Hematopoietic multipotent progenitor cell treated with erythropoietin and hydrocortisone succinate and interleukin-3 and kit ligand, for 4 days (in vitro differentiated cells): ENCODE measurements around the gene L1CAM.

Source experiments
- DNase-seq: peaks from one replicate; pipeline ENCODE4 v3.0.0-alpha.2; 2015

Gene L1CAM

DNA sequence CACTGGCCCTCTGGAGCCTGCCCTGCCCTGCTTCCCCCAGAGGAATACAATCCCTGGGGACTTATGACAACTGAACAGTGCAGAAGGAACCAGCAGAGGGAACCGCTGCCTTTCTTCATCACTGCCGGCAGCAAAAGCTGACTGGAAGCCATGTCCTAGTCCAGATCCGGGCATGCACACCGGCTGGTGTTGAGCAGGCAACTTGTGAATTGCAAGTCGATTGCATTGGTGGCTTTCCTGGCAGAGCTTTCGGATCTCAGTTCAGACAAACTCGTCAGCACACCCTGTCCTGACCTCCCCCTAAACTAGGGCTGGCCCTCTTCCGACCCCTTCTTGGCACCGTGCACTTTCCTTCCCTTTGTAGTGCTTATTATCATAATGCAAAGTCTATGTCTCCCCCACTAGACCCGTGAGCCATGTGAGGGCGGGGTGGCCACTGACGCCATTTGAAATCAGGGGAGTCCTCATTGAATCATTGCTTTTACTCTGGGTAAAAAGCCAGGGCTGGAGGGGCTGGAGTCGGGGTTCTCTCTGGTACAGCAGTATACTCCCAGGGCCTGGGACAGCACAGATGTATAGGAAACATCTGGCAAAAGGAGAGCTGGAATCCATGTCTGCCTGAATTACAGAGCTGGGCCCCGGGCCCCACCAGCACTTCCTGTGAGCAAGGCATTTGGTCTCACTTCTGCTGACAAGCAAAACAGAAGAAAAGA is 38.3 kb upstream of the L1CAM start:
- peak; percentile 76 for DNase-seq

- DNase-seq: peak; percentile 71
Observed at GRCh38 chrX:153922932-153923857, 37.2 kb upstream of the L1CAM start.

GRCh38 chrX:153921511-153922446 is 35.8 kb upstream of the L1CAM start:
- no peak for DNase-seq

DNA sequence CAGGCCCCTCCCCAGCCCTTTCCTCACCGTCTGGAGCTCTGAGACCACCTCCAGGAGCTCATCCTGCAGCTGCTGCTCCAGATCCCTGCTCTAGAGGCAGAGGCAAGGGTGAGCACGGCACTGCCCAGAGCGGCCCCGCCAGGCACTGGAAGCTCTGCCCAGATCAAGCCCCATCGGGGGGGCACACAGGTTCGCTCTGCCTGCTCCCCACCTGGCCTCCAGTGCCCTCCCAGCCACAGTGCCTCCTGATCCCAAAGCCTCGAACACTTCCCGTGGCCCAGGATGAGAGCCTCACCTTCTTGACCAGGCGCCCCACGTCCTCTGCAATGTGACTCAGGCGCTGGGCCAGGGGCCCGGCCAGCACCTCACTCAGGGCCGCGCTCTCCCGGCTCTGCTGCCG is 35.1 kb upstream of the L1CAM start:
- no peak for DNase-seq

DNA sequence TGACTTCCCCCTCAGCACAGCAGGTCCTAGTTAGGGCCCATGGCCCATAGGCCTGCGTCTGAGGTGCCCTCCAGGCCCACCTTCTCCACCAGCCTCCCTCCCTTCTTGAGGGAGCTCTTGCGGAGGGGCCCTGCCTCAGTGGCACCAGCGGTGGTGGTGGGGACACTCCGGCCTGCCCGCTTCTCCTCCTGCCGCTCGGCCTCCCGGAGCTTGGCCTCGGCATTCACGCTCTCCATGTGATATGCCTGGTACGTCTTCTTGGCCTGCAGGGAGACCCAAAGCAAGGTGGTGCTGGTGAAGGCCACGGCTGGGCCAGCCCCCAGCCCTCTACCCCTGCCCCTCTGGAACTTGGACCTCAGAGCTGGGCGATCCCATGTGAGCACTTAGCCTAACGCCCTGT is 34.6 kb upstream of the L1CAM start:
- DNase-seq: no peak

GRCh38 chrX:153919281-153919680 is 33.3 kb upstream of the L1CAM start:
- no peak for DNase-seq

DNA sequence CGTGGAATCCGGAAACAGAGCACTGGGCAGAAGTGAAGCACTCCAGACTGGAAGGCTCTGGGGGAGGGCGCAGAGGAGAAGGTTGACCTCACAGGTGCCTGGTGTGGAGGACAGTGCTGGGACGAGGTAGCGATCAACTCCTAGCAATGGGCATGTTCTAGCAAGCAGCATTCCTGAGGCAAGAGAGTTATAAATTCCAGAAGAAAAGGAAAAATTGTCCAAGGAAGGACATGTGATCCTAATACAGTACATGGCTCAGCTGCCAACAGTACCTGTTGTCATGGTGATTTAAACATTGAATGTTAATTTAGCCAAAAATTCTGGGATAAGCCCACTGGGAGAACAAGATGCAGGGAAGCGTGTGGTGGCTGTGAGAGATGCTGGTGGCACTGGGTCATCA is 31.9 kb upstream of the L1CAM start:
- no peak for DNase-seq

GRCh38 chrX:153913701-153914100 is 27.7 kb upstream of the L1CAM start:
- DNase-seq: no peak

DNA sequence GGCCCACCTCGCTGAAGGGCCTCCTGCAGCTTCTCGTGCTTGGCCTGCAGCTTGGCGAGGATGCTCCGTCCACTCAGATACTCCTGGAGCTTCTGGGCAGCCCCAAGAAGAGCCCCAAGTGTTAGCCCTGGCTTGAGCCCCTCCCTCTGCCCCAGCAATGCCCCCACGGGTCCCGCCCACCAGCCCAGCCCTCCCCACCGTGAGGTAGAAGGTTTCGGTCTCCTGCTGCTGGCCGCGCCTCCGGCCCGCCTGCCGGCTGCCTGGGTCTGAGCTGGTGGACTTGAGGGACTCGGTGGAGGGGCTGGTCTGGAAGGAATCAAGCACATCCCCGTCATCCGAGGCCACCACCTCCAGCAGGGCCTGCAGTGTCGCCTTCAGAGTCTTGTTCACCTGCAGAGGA is 27.2 kb upstream of the L1CAM start:
- DNase-seq: no peak

GRCh38 chrX:153911798-153912197 is 25.8 kb upstream of the L1CAM start:
- DNase-seq: no peak

DNA sequence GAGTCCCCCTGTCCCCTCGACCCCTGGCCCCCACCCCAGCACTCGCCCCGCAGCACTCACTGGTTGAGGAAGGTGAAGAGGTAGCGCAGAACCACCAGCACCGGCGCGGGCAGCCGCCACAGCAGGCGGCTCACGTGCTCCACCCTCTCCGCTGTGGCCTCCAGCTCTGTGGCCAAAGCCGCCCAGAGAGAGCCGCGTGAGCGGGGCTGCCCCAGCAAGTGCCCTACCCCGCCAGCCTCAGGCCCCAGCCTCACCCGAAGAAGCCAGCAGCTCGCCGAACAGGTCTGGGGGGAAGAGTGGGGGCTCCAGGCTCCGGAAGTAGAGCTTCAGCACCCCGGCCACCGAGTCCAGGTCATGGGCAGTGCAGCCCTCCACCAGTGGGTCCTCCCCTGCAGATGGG is 24.5 kb upstream of the L1CAM start:
- DNase-seq: no peak

- DNase-seq: no peak
Observed at GRCh38 chrX:153909980-153910360, 24.0 kb upstream of the L1CAM start.

DNA sequence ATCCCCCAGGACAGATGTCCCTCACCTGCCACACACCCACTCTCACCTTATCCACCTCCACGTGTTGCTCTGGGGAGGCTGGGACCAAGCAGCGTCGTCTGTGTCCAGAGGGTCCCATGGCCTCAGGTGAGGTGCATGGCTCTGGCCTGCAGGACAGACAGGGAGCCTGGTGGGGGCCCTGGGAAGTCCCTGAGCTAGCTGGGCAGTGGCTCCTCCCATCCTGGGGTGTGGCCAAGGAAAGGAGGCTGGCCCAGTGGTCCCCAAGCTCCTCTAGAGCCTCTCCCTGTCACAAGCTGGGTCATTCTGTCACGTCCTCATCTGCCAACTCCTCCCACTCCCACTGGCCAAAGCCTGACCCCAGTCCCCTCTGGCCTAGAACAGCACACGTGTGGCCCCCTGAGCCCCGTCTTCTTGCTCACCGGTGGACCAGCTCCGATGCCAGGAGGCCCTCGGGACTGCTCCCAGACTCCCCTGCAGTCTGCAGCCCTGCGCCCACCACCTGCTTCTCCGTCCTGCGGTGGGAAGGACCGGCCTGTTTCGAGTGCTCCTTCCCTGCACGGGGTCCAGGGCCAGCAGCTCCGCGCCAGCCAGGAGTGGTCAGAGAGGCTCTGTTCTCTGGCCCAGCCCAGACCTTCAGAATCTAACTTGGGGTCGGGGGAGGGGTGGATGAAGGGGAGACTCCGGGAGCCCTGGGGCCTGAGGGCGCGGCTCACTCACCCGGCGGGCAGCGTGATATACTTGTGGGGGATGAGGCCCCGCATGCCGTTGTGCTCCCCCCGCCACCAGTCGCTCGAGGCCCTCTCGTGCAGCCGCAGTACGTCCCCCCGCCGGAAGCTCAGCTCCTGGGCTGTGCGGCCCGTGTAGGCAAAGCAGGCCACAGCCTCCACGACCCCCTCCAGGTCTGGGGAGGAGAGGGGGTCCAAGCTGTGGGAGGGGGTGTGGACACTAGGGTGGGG is 23.3 kb upstream of the L1CAM start:
- peak; percentile 53 for DNase-seq

- no peak for DNase-seq
Observed at GRCh38 chrX:153908219-153908860, 22.4 kb upstream of the L1CAM start.

- no peak for DNase-seq
Observed at GRCh38 chrX:153907456-153907855, 21.5 kb upstream of the L1CAM start.

DNA sequence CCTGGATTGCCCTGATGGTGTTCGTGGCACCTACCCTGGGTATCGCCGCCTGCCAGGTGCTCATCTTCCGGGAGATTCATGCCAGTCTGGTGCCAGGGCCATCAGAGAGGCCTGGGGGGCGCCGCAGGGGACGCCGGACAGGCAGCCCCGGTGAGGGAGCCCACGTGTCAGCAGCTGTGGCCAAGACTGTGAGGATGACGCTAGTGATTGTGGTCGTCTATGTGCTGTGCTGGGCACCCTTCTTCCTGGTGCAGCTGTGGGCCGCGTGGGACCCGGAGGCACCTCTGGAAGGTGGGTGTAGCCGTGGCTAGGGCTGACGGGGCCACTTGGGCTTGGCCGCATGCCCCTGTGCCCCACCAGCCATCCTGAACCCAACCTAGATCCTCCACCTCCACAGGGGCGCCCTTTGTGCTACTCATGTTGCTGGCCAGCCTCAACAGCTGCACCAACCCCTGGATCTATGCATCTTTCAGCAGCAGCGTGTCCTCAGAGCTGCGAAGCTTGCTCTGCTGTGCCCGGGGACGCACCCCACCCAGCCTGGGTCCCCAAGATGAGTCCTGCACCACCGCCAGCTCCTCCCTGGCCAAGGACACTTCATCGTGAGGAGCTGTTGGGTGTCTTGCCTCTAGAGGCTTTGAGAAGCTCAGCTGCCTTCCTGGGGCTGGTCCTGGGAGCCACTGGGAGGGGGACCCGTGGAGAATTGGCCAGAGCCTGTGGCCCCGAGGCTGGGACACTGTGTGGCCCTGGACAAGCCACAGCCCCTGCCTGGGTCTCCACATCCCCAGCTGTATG is 20.3 kb upstream of the L1CAM start:
- DNase-seq: no peak

GRCh38 chrX:153905481-153906095 is 19.6 kb upstream of the L1CAM start:
- DNase-seq: no peak

DNA sequence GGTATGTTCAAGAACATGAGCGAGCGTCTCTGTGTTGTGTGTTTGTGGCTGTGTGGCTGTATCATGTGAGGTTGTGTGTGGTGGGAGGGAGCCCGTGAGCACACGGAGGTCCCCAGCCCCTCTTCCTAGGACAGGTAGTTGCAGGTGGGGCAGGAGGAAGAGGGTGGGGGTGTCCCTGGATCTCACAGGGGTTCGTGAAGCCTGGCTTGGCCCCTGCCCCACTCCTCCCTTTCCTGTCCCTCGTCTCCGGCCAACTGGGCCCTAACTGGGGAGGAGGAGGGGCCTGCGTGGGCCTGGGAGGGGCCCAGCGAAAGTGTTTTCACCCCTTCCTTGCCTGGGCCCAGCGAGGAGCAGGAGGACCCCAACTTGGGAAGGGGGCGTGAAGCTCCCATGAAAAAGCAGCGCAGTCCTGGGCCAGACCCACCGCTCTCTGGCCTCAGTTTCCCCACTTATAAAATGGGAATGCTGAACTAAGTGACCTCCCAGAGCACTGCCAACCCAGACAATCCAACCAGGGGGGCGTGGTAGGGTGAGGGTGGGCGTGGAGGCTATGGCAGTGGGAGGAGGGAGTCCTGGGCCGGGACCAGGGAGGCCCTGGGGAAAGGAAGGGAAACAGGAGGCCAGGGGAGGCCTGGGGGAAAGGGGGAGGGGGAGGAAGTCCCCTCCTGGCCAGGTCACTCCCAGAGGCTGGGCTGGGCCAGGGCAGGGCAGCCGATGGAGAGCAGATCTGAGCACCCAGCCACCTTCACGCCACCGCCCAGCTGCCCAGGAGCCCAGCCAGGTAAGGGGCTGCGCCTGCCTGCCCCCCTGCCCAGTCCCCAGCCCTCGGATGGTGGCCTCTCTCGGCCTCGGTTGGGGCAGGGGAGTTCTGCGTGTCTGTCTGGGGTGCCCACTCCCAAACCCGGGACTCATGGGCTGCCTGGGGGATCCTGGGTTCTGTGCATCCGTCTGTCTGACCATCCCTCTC is 18.3 kb upstream of the L1CAM start, which contains the start of gene AVPR2:
TSS of gene AVPR2 (plus strand) at position 683 of the 967 bp plus-strand sequence. CDS start 473 bp downstream, outside the sequence.
- no peak for DNase-seq
